OCI-LY3 (cell line): Measurements from ENCODE around the gene CERS6.

Source experiments
- CTCF ChIP-seq: fragments of 200-600, 300-600 bp; sonication (generic); IDR thresholded peaks from 2 replicates; pipeline ENCODE4 v1.5.1; 2014; ENCODE audit warnings: antibody characterized with exemption, low read length, low read depth
- EZH2phosphoT487 ChIP-seq: fragments of 200-600 bp; shearing (Covaris generic); IDR thresholded peaks from 2 replicates; pipeline ENCODE4 v1.6.1; 2018; ENCODE audit warnings: antibody characterized with exemption, mixed run types, low read depth

GRCh38 chr2:168796090-168796577 is 340.1 kb downstream of the CERS6 start:
- TF ChIP-seq CTCF (no peak), EZH2phosphoT487 (no peak)
